A673 (cell line): ENCODE data around the gene ARHGAP24. TPM values are rescaled to one million over a fixed set of nuclear protein-coding genes. Genes with fewer than 3 reads are reported as not detected.

Experiments used
- BruUV-seq: library from RNA; stranded (reverse); fragments of 400-500 nt; replicated peaks from 2 replicates; lab custom pipeline; 2021; lab: Mats Ljungman, UMichigan
- CTCF ChIA-PET: fragments of 300-600 bp; sonication (Branson Sonifier 250); formaldehyde crosslinking; loops from one replicate; lab custom pipeline; 2022; ENCODE audit warnings: antibody characterized with exemption; lab: Charles Lee
- POLR2A ChIA-PET: fragments of 300-600 bp; sonication (Branson Sonifier 250); formaldehyde crosslinking; loops from one replicate; lab custom pipeline; 2022; ENCODE audit warnings: antibody characterized with exemption; ENCODE audit not compliant: low non-redundant PET; lab: Charles Lee
- DNase-seq: peaks from one replicate; pipeline ENCODE4 v3.0.0-alpha.2; 2015; ENCODE audit warnings: low spot score
- H3K27ac ChIP-seq: fragments of 200-600 bp; sonication (generic); 2 replicates; pipeline ENCODE4 v1.5.1; 2016; ENCODE audit warnings: mixed run types, low read depth, mild to moderate bottlenecking, mixed read lengths, antibody characterized with exemption, low read length; ENCODE audit not compliant: poor library complexity, severe bottlenecking
- H3K27me3 ChIP-seq: fragments of 200-600 bp; sonication (generic); replicated peaks from 2 replicates; pipeline ENCODE4 v1.6.1; 2017; ENCODE audit warnings: mixed run types, low read depth, mild to moderate bottlenecking, mixed read lengths, antibody characterized with exemption, low read length; ENCODE audit not compliant: insufficient read depth, poor library complexity
- H3K36me3 ChIP-seq: fragments of 200-600 bp; sonication (generic); 2 replicates; pipeline ENCODE4 v1.6.1; 2016; ENCODE audit warnings: mixed run types, mild to moderate bottlenecking, mixed read lengths, antibody characterized with exemption, low read length; ENCODE audit not compliant: insufficient read depth, poor library complexity, severe bottlenecking
- H3K4me1 ChIP-seq: fragments of 200-600 bp; sonication (generic); 2 replicates; pipeline ENCODE4 v1.6.1; 2017; ENCODE audit warnings: mixed run types, mild to moderate bottlenecking, mixed read lengths, antibody characterized with exemption, low read length; ENCODE audit not compliant: insufficient read depth, poor library complexity, severe bottlenecking
- H3K4me3 ChIP-seq: fragments of 200-600 bp; sonication (generic); 2 replicates; pipeline ENCODE4 v1.5.1; 2016; ENCODE audit warnings: low read depth, mixed run types, mild to moderate bottlenecking, mixed read lengths, low read length; ENCODE audit not compliant: poor library complexity, severe bottlenecking
- H3K9me3 ChIP-seq: fragments of 200-600 bp; sonication (generic); 2 replicates; pipeline ENCODE4 v1.6.1; 2016; ENCODE audit warnings: mixed run types, low read depth, mild to moderate bottlenecking, mixed read lengths, antibody characterized with exemption, low read length; ENCODE audit not compliant: poor library complexity, severe bottlenecking
- EZH2 ChIP-seq: fragments of 200-600 bp; sonication (generic); IDR thresholded peaks from 2 replicates; pipeline ENCODE4 v1.6.1; 2017; ENCODE audit warnings: borderline replicate concordance, low read depth, mild to moderate bottlenecking, mixed read lengths, antibody characterized with exemption, low read length; ENCODE audit not compliant: poor library complexity, severe bottlenecking
- intact Hi-C: fragments of 100-400 bp; cut with micrococcal nuclease; formaldehyde crosslinking; loops from one replicate; pipeline ENCODE4 v1.10.0; 2022; ENCODE audit not compliant: unreplicated experiment
- total RNA-seq: library from RNA; stranded (reverse); gene quantifications from 2 replicates; pipeline ENCODE4 v1.2.3, GENCODE V29; 2021
- TF ChIP-seq, protein P1 (sequence below): fragments of 300-800, 200-600 bp; sonication (generic); conservative IDR thresholded peaks from 2 replicates; pipeline ENCODE4 v1.5.1; 2017; ENCODE audit warnings: low read depth, mild to moderate bottlenecking, antibody characterized with exemption, low read length, moderate library complexity, mixed read lengths

Gene ARHGAP24
- total RNA-seq, 1 experiment from 2014 or later = 5.8 TPM

DNA sequence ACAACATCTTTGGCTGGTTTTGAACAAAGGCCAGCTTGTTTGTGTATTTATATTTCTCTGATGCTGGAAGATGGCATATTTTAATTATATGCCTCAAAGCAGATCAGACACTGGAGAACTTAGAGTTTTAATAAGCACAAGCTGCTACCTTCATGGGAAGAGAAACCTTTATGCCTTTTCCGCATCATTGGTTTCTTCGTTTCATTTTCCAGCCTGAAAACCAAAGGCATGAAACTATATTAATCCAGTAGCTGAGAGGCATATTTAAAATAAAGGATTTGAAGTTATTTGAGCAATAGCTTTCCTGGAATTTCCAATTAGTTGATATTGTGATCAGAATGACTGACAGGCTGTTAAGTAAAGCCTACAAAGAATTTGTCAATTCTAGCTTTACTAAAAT, 141.0 kb downstream of the ARHGAP24 start:
- H3K9me3 ChIP-seq = no peaks in the 10 kb centered on the region
- intact Hi-C loops = no loop called here
- no peak overlapping the region for H3K4me3 ChIP-seq
- H3K36me3 ChIP-seq = no peaks in the 10 kb centered on the region
- CTCF ChIA-PET = no interaction called here
- BruUV-seq = no TSS peak
- POLR2A ChIA-PET = no interaction called here
- H3K27ac ChIP-seq = no peak overlapping the region
- H3K27me3 ChIP-seq = no peaks in the 10 kb centered on the region
- no peaks in the 10 kb centered on the region for H3K4me1 ChIP-seq
- no peak for TF ChIP-seq EZH2
- TF ChIP-seq, protein P1, sequence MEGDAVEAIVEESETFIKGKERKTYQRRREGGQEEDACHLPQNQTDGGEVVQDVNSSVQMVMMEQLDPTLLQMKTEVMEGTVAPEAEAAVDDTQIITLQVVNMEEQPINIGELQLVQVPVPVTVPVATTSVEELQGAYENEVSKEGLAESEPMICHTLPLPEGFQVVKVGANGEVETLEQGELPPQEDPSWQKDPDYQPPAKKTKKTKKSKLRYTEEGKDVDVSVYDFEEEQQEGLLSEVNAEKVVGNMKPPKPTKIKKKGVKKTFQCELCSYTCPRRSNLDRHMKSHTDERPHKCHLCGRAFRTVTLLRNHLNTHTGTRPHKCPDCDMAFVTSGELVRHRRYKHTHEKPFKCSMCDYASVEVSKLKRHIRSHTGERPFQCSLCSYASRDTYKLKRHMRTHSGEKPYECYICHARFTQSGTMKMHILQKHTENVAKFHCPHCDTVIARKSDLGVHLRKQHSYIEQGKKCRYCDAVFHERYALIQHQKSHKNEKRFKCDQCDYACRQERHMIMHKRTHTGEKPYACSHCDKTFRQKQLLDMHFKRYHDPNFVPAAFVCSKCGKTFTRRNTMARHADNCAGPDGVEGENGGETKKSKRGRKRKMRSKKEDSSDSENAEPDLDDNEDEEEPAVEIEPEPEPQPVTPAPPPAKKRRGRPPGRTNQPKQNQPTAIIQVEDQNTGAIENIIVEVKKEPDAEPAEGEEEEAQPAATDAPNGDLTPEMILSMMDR = no peak
- no peak for DNase-seq

GRCh38 chr4:85617202-85617601, 142.3 kb downstream of the ARHGAP24 start:
- no TSS peak for BruUV-seq
- H3K4me1 ChIP-seq = no peaks in the 10 kb centered on the region
- CTCF ChIA-PET = no interaction called here
- TF ChIP-seq EZH2 = no peak
- TF ChIP-seq, protein P1 = no peak
- no peaks in the 10 kb centered on the region for H3K27me3 ChIP-seq
- intact Hi-C loops = no loop called here
- H3K9me3 ChIP-seq = no peaks in the 10 kb centered on the region
- H3K27ac ChIP-seq = no peak overlapping the region
- no peak for DNase-seq
- no peaks in the 10 kb centered on the region for H3K36me3 ChIP-seq
- H3K4me3 ChIP-seq = no peak overlapping the region
- POLR2A ChIA-PET = no interaction called here

- no peaks in the 10 kb centered on the region for H3K36me3 ChIP-seq
- no peaks in the 10 kb centered on the region for H3K27me3 ChIP-seq
- H3K9me3 ChIP-seq = no peaks in the 10 kb centered on the region
- H3K27ac ChIP-seq = no peak overlapping the region
- TF ChIP-seq EZH2 = no peak
- TF ChIP-seq, protein P1 = no peak
- ChIA-PET CTCF (no interaction called here), POLR2A (no interaction called here)
- intact Hi-C loops = no loop called here
- no peaks in the 10 kb centered on the region for H3K4me1 ChIP-seq
- no peak for DNase-seq
- no TSS peak for BruUV-seq
- H3K4me3 ChIP-seq = no peak overlapping the region
Measured at GRCh38 chr4:85632981-85633380, 158.0 kb downstream of the ARHGAP24 start.
